ENCODE results near the gene PTPN4. TPM values are rescaled to one million over a fixed set of nuclear protein-coding genes. Genes with fewer than 3 reads are reported as not detected.

PTPN4 gene, protein sequence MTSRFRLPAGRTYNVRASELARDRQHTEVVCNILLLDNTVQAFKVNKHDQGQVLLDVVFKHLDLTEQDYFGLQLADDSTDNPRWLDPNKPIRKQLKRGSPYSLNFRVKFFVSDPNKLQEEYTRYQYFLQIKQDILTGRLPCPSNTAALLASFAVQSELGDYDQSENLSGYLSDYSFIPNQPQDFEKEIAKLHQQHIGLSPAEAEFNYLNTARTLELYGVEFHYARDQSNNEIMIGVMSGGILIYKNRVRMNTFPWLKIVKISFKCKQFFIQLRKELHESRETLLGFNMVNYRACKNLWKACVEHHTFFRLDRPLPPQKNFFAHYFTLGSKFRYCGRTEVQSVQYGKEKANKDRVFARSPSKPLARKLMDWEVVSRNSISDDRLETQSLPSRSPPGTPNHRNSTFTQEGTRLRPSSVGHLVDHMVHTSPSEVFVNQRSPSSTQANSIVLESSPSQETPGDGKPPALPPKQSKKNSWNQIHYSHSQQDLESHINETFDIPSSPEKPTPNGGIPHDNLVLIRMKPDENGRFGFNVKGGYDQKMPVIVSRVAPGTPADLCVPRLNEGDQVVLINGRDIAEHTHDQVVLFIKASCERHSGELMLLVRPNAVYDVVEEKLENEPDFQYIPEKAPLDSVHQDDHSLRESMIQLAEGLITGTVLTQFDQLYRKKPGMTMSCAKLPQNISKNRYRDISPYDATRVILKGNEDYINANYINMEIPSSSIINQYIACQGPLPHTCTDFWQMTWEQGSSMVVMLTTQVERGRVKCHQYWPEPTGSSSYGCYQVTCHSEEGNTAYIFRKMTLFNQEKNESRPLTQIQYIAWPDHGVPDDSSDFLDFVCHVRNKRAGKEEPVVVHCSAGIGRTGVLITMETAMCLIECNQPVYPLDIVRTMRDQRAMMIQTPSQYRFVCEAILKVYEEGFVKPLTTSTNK
- total RNA-seq, result 17.2 and 23.4 TPM in 2 replicates

DNA sequence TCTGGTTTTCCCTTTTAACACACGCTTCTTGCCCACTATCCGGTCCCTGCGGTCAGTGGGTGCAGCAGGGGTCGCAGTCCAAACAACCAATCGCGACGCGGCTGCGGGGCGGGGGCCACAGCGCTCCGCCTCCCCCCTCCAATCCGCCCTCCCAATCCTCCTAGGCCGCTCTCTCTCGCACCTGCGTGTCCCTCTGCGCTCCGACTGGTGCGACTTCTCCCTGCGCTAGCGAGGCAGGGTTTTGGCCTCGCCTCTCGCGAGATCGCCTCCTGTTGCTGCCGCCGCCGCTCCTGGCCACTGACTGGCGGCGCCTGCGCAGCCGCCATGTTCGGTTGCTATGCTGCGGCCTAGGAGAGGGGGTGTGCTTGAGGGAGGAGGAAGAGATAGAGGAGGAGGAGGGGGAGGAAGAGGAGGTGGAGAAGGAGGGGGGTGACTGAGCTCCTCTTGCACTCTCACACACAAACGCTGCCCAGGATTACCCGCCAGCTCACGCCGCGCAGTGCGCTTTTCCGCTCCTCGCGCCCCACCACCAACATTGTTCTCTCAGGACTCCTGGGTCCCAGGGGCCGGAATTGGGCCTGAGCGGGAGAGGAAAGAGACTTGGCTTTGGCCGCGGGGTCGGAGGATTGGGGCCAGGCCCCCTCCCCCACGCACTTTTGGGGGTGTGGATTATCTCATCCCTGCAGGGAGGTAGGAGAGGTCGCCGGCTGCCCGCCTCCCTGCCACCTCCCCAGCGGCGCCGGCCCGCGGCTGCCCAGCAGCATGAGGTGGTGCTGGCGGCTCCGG is at the start of gene PTPN4:
TSS of gene PTPN4 (plus strand) at position 472 of the 786 bp plus-strand sequence. CDS start 49,932 bp downstream, outside the sequence.

DNA sequence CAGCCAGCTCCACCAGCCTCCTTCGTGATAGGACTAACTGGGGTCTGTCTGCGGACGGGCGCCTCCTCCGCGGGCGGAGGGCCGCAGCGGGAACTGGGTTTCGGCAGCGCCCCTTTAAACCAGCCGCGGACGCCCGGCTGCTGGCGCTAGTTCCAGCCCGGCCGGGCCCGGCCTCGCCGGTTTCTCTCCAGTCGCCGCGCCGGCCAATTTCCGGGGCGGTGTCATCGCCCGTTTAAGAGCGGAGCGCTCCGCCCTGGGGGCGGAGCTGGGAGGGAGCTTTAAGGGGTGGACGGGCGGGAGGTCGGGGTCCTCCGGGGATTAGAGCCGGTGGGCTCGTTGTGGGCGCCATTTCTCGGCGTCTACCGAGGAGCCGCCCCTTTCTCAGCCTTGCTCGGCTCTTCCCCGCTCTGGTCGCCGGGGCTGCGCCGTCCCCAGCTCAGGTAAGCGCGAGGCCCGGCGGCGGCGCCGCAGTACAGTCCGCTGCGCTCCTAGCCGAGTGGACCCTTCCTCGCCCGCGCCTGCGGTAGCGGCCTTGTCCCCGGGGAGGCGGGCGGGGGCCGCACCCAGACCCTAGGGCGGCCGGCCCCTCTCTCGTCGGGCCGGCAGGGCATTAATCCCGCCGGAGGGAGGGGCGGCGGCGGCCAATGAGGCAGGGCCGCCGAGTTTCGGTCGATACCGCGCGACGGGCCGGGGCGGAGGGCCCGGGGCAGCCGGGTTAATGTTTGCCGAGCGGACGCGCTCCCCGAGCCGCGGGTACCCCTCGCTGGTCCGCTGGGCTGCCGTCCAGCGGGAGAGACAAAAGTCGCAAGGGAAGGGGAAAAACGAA is 253.3 kb downstream of the PTPN4 start, which contains the start of gene EPB41L5:
TSS of gene EPB41L5 (plus strand) at position 307 of the 826 bp plus-strand sequence. CDS start 6,008 bp downstream, outside the sequence.

Other genes starting within 250 kb of the PTPN4 start
- gene SCTR, start 235.4 kb upstream of the PTPN4 start, total RNA-seq, result not detected in 2 replicates
- 0.32 and 0.36 TPM in 2 replicates for gene CFAP221, start 215.5 kb upstream of the PTPN4 start, total RNA-seq
- gene TMEM177, start 80.7 kb upstream of the PTPN4 start, total RNA-seq, result 10.1 and 10.3 TPM in 2 replicates

All from hair follicle dermal papilla cell (primary cell).